ENCODE measurements around the gene CAPN3. TPM values are rescaled to one million over a fixed set of nuclear protein-coding genes. Genes with fewer than 3 reads are reported as not detected.

The CAPN3 gene
- total RNA-seq, 3 donors from 2014 or later, result 12.5 to 27.1 (median 15.4) TPM

DNA sequence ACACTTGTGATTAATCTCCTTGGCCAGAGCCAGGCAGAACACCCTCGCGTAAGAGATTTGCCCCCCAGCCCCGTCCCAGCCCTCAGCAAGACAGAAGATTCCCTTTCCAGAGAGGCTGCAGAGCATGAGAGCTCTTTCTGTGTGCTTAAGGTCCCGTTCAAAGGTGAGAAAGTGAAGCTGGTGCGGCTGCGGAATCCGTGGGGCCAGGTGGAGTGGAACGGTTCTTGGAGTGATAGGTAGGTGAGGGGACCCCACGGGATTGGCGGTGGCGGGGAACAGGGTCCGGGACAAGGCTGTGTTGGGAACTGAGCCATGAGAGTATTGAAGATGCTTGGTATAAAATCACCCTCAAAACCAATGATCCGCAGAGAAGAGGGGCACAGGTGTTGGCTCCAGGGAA is 34.8 kb downstream of the CAPN3 start:
- H3K27ac ChIP-seq, result no peak overlapping the region
- no peaks in the 10 kb centered on the region for H3K27me3 ChIP-seq
- TF ChIP-seq, protein P1, sequence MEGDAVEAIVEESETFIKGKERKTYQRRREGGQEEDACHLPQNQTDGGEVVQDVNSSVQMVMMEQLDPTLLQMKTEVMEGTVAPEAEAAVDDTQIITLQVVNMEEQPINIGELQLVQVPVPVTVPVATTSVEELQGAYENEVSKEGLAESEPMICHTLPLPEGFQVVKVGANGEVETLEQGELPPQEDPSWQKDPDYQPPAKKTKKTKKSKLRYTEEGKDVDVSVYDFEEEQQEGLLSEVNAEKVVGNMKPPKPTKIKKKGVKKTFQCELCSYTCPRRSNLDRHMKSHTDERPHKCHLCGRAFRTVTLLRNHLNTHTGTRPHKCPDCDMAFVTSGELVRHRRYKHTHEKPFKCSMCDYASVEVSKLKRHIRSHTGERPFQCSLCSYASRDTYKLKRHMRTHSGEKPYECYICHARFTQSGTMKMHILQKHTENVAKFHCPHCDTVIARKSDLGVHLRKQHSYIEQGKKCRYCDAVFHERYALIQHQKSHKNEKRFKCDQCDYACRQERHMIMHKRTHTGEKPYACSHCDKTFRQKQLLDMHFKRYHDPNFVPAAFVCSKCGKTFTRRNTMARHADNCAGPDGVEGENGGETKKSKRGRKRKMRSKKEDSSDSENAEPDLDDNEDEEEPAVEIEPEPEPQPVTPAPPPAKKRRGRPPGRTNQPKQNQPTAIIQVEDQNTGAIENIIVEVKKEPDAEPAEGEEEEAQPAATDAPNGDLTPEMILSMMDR (IDR thresholded peaks at IDR 0.05), result no peak
- TF ChIP-seq POLR2A (IDR thresholded peaks at IDR 0.05), result no peak
- TF ChIP-seq POLR2AphosphoS5 (IDR thresholded peaks at IDR 0.05), result no peak
- no peaks in the 10 kb centered on the region for H3K4me1 ChIP-seq
- no peaks in the 10 kb centered on the region for H3K9me3 ChIP-seq
- intact Hi-C loops (cut with DNase I; ENCODE audit: low total_unique reads), result no loop called here
- no peaks in the 10 kb centered on the region for H3K36me3 ChIP-seq
- no peak overlapping the region for H3K4me3 ChIP-seq
- DNase-seq (ENCODE audit: low spot score in 2 of 2), result no peak

DNA sequence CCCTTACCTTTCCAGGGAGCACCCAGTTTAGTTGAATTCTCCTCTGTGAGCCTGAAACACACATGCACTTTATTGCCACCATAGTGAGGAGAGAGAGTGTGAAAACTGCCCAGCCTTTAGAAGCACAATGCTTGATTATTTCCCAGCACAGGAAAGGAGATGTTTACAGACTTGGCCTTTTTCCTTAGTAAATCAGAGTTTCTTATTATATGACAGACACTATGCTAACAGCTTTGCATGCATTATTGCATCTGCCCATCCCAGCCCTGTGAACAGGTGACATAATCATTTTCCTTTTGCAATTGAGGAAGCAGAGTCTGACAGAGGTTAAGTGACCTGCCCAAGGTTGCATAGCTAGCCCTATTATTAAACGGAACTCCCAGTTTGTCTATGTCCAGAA is 36.5 kb downstream of the CAPN3 start:
- intact Hi-C loops (cut with DNase I; ENCODE audit: low total_unique reads), result no loop called here
- Histone ChIP-seq H3K27me3 (no peaks in the 10 kb centered on the region), H3K9me3 (no peaks in the 10 kb centered on the region), H3K27ac (no peak overlapping the region), H3K4me1 (no peaks in the 10 kb centered on the region), H3K4me3 (no peak overlapping the region), H3K36me3 (no peaks in the 10 kb centered on the region)
- DNase-seq (ENCODE audit: low spot score in 2 of 2), result no peak
- TF ChIP-seq, protein P1 (IDR thresholded peaks at IDR 0.05), result no peak
- TF ChIP-seq POLR2A (IDR thresholded peaks at IDR 0.05), result no peak
- TF ChIP-seq POLR2AphosphoS5 (IDR thresholded peaks at IDR 0.05), result no peak

DNA sequence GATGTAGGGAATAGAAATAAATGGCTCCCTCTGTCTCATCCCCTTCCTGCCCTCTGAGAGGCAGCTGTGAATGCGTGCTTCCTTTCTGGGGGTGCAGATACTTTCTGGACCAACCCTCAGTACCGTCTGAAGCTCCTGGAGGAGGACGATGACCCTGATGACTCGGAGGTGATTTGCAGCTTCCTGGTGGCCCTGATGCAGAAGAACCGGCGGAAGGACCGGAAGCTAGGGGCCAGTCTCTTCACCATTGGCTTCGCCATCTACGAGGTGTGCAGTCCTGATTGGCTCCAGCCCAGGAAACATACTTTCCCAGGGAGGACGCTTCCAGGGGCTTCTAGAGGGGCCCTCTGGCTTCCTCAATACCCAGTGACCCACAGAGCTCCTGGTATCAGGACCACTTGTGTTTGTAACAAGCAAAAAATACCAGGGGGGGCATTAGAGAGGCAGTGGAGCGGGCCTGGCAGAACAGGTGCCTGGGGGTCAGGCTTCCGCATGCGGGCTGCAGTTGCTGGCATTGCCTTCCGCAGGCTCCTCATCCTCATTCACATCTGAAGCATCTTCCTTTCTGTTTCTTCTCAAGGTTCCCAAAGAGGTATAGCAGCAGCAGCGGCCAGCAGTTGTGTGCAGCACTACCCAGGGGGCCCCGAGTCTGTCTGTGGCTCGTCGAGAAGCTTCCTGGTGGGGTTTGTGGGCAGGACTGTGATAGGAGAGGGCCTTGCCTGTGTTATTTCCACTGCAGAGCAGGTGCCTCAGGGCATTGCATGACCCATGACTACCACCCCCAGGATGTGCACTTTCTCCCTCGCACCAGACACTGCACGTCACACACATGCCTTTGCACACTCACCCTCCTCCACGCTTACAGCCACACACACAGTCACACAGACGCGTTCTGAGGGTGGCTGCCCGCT is 42.5 kb downstream of the CAPN3 start:
- H3K27me3 ChIP-seq, result no peaks in the 10 kb centered on the region
- H3K27ac ChIP-seq, result no peak overlapping the region
- DNase-seq (ENCODE audit: low spot score in 2 of 2), result no peak
- TF ChIP-seq, protein P1 (IDR thresholded peaks at IDR 0.05), result no peak
- TF ChIP-seq POLR2AphosphoS5 (IDR thresholded peaks at IDR 0.05) (no peak), POLR2A (IDR thresholded peaks at IDR 0.05) (no peak)
- intact Hi-C loops (cut with DNase I; ENCODE audit: low total_unique reads), result no loop called here
- H3K4me3 ChIP-seq, result no peak overlapping the region
- H3K4me1 ChIP-seq, result no peaks in the 10 kb centered on the region
- no peaks in the 10 kb centered on the region for H3K36me3 ChIP-seq
- no peaks in the 10 kb centered on the region for H3K9me3 ChIP-seq

DNA sequence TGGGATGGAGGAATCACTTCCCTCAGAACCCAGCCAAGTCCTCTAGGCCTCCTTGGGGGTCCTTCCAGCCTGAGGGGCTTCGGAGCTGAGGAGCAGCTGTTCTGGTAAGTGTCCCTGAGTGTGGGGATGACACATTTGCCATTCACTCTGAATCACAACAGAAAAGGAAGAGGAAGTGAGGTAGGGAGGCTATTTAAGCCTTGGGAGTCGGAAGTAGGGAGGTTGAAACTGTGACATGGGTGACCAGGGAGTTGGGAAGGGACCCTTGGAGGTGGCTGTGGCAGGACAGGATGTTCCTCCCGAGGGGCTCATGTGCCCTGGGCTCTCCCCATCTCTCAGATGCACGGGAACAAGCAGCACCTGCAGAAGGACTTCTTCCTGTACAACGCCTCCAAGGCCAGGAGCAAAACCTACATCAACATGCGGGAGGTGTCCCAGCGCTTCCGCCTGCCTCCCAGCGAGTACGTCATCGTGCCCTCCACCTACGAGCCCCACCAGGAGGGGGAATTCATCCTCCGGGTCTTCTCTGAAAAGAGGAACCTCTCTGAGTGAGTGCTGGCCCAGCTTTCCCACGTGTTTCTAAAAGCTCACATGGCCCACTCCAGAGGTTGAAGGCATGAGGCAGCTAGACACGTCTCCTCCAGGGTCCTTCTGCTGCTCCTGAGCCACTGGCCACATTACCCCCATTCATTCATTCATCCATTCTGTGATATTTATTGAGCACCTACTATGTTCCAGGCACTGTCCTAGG is 43.3 kb downstream of the CAPN3 start:
- no peaks in the 10 kb centered on the region for H3K27me3 ChIP-seq
- no peak overlapping the region for H3K4me3 ChIP-seq
- H3K4me1 ChIP-seq, result no peaks in the 10 kb centered on the region
- H3K36me3 ChIP-seq, result no peaks in the 10 kb centered on the region
- intact Hi-C loops (cut with DNase I; ENCODE audit: low total_unique reads), result no loop called here
- no peak for DNase-seq (ENCODE audit: low spot score in 2 of 2)
- TF ChIP-seq, protein P1 (IDR thresholded peaks at IDR 0.05), result no peak
- TF ChIP-seq POLR2A (IDR thresholded peaks at IDR 0.05) (no peak), POLR2AphosphoS5 (IDR thresholded peaks at IDR 0.05) (no peak)
- no peaks in the 10 kb centered on the region for H3K9me3 ChIP-seq
- H3K27ac ChIP-seq, result no peak overlapping the region

DNA sequence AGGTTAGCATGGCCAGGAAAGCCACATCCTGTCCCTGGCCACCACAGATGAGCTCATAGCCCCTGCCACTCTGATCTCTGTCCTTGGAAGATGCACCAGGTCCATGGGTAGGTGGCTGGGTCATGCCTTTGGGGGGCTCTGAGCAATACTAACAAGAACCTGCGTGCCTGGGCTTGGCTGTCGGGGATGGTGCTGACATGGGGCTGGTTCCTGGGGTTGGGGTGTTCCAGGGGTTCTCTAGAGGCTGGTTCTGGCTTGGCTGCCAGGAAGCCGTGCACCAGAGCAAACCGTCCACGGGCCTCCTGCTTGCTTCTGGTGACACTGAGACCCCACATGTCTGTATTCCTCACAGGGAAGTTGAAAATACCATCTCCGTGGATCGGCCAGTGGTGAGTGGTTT is 44.1 kb downstream of the CAPN3 start:
- no peaks in the 10 kb centered on the region for H3K4me1 ChIP-seq
- DNase-seq (ENCODE audit: low spot score in 2 of 2), result no peak
- intact Hi-C loops (cut with DNase I; ENCODE audit: low total_unique reads), result no loop called here
- H3K27me3 ChIP-seq, result no peaks in the 10 kb centered on the region
- H3K4me3 ChIP-seq, result no peak overlapping the region
- H3K9me3 ChIP-seq, result no peaks in the 10 kb centered on the region
- TF ChIP-seq POLR2AphosphoS5 (IDR thresholded peaks at IDR 0.05), result no peak
- TF ChIP-seq POLR2A (IDR thresholded peaks at IDR 0.05), result no peak
- TF ChIP-seq, protein P1 (IDR thresholded peaks at IDR 0.05), result no peak
- H3K36me3 ChIP-seq, result no peaks in the 10 kb centered on the region
- H3K27ac ChIP-seq, result no peak overlapping the region

Measured in breast epithelium (tissue), 4 donors.